HepG2 (cell line): ENCODE data around the gene HS3ST3A1. TPM values are rescaled to one million over a fixed set of nuclear protein-coding genes. Genes with fewer than 3 reads are reported as not detected.

Experiments used
- ATAC-seq: fragments of 200-7000 bp; cut with Tn5 transposase; 3 replicates; pipeline ENCODE4 v1.9.1; 2020; ENCODE audit warnings: mild to moderate bottlenecking, moderate library complexity
- BruUV-seq: library from RNA; stranded (reverse); fragments of 400-500 nt; replicated peaks from 2 replicates; lab custom pipeline; 2021; lab: Mats Ljungman, UMichigan
- CTCF ChIA-PET: fragments of 300-600 bp; formaldehyde crosslinking; extraction: SDS; loops from one replicate; lab custom pipeline; 2021; ENCODE audit warnings: low total read pairs, inconsistent platforms, low intra/inter-chr PET ratio; lab: Yijun Ruan, JAX
- POLR2A ChIA-PET: fragments of 350-600 bp; sonication (Branson Sonifier 250); formaldehyde crosslinking; loops from one replicate; lab custom pipeline; 2020; ENCODE audit warnings: antibody characterized with exemption, inconsistent platforms; lab: Yijun Ruan, JAX
- DNase-seq: peaks from one replicate; pipeline ENCODE4 v3.0.0-alpha.2; 2015; ENCODE audit warnings: low spot score
- FAIRE-seq: peaks from 3 replicates; lab custom pipeline; 2011; peaks lifted over from hg19 to GRCh38; lab: Jason Lieb, UNC
- H2AFZ ChIP-seq: one replicate; pipeline ENCODE4 v1.6.1; 2011; ENCODE audit warnings: low read length, inconsistent platforms
- H3K27ac ChIP-seq: fragments of 300-600 bp; 3 replicates; pipeline ENCODE4 v1.8.0; 2011; ENCODE audit warnings: mixed run types, mild to moderate bottlenecking, mixed read lengths, low read length, inconsistent platforms; ENCODE audit not compliant: insufficient read depth; ENCODE audit errors: extremely low read length
- H3K27me3 ChIP-seq, 2 experiments: fragments of 200-600 bp in 1 of 2; 2 replicates in 1 of 2; 3 replicates in 1 of 2; pipeline versions ENCODE4 v1.6.0 to v1.8.0; 2011; ENCODE audit warnings: low read length in 2 of 2, mild to moderate bottlenecking in 2 of 2, moderate library complexity in 2 of 2, inconsistent platforms in 1 of 2; ENCODE audit not compliant: insufficient read depth in 2 of 2, control insufficient read depth in 1 of 2
- H3K36me3 ChIP-seq, 2 experiments: fragments of 200-600 bp in 1 of 2; replicated peaks in 1 of 2; 2 replicates in 1 of 2; 3 replicates in 1 of 2; pipeline versions ENCODE4 v1.5.1 to v1.8.0; 2011; ENCODE audit warnings: low read length in 2 of 2, inconsistent platforms in 1 of 2; ENCODE audit not compliant: insufficient read depth in 2 of 2, control insufficient read depth in 1 of 2
- H3K4me1 ChIP-seq: 2 replicates; pipeline ENCODE4 v1.5.1; 2012; ENCODE audit warnings: low read length, inconsistent platforms; ENCODE audit not compliant: insufficient read depth
- H3K4me2 ChIP-seq: 2 replicates; pipeline ENCODE4 v1.6.0; 2011; ENCODE audit warnings: low read depth, low read length, inconsistent platforms
- H3K4me3 ChIP-seq, 3 experiments: fragments of 200-600 bp in 1 of 3; sonication (generic), shearing (Covaris generic) in 1 of 3; replicated peaks in 1 of 3; 2 replicates each; pipeline ENCODE4 v1.5.1; 2011 to 2016; ENCODE audit warnings: low read length in 3 of 3, inconsistent platforms in 2 of 3, low read depth in 2 of 3, mild to moderate bottlenecking in 2 of 3, control low read depth in 1 of 3, mixed read lengths in 1 of 3; ENCODE audit not compliant: insufficient read depth in 1 of 3
- H3K79me2 ChIP-seq: one replicate; pipeline ENCODE4 v1.6.1; 2011; ENCODE audit warnings: low read length, inconsistent platforms; ENCODE audit not compliant: insufficient read depth
- H3K9ac ChIP-seq: 2 replicates; pipeline ENCODE4 v1.6.0; 2011; ENCODE audit warnings: mild to moderate bottlenecking, low read depth, low read length, inconsistent platforms; ENCODE audit not compliant: insufficient read depth
- H3K9me3 ChIP-seq: 2 replicates; pipeline ENCODE4 v1.5.1; 2012; ENCODE audit warnings: mild to moderate bottlenecking, low read length
- H4K20me1 ChIP-seq: 2 replicates; pipeline ENCODE4 v1.6.0; 2011; ENCODE audit warnings: inconsistent platforms, mild to moderate bottlenecking, low read length, moderate library complexity; ENCODE audit not compliant: insufficient read depth
- ATF7 ChIP-seq, 2 experiments: fragments of 450-650 bp in 1 of 2; sonication (generic) in 1 of 2; formaldehyde crosslinking in 1 of 2; IDR thresholded peaks; 2 replicates each; pipeline versions ENCODE4 v1.4.0 to v1.6.1; 2016 to 2020; ENCODE audit warnings: antibody characterized with exemption in 1 of 2, mild to moderate bottlenecking in 1 of 2, missing genetic modification reagents in 1 of 2
- RERE ChIP-seq: IDR thresholded peaks from 2 replicates; pipeline ENCODE4 v1.6.1; 2016; ENCODE audit warnings: low read depth, missing genetic modification reagents, missing compliant biosample characterization
- TBX2 ChIP-seq: sonication (generic); formaldehyde crosslinking; IDR thresholded peaks from 2 replicates; pipeline ENCODE4 v1.5.0; 2020; ENCODE audit warnings: missing genetic modification reagents, mild to moderate bottlenecking, borderline replicate concordance
- ZSCAN25 ChIP-seq: sonication (generic); formaldehyde crosslinking; IDR thresholded peaks from 2 replicates; pipeline ENCODE4 v1.8.0; 2022; ENCODE audit warnings: mild to moderate bottlenecking, missing genetic modification reagents
- WGBS: methylation state at CpG from one replicate; pipeline ENCODE4 v1.1.6; 2017; ENCODE audit warnings: low lambda C conversion rate; 5-methylcytosine and 5-hydroxymethylcytosine counted together
- in situ Hi-C: cut with HindIII; loops from 2 replicates; pipeline ENCODE4 v1.10.0; 2017; ENCODE audit warnings: low pct_unique_long_range_greater_than_20kb; ENCODE audit not compliant: extremely low pct_ligation_motif_present
- intact Hi-C: fragments of 100-400 bp; cut with micrococcal nuclease; formaldehyde crosslinking; loops from one replicate; pipeline ENCODE4 v1.10.0; 2022; ENCODE audit not compliant: unreplicated experiment
- polyA plus RNA-seq, 8 experiments: library from polyadenylated mRNA; depleted of rRNA in 3 of 8; stranded (reverse) in 7 of 8; unstranded in 1 of 8; fragments of >200 nt; fragmentation: Illumina TruSeq in 4 of 8; extraction: Trizol in 4 of 8; gene quantifications; 2 replicates each; pipeline versions ENCODE4 v1.2.1 to v1.2.3, GENCODE V29; 2011 to 2016; ENCODE audit warnings: low read depth in 4 of 8, missing spikeins in 1 of 8, mixed read lengths in 1 of 8; ENCODE audit not compliant: insufficient read depth in 1 of 8
- total RNA-seq, 5 experiments: library from RNA; depleted of rRNA; stranded (reverse); fragments of >200 nt; fragmentation: Illumina TruSeq; extraction: Trizol; gene quantifications; 2 replicates each; pipeline ENCODE4 v1.2.3, GENCODE V29; 2016; ENCODE audit warnings: low read depth in 1 of 5

The HS3ST3A1 gene
- total and polyA plus RNA-seq, 2 of the 13 experiments (the other 11 are each of a cell fraction or from before 2014, with no cell fraction given) = 1.3 to 3.5 TPM

GRCh38 chr17:13593757-13594156, 8.0 kb downstream of the HS3ST3A1 start (continued):
- TF ChIP-seq RERE (CRISPR knock-in tag) = no peak

- Histone ChIP-seq H4K20me1 (no peaks in the 10 kb centered on the region), H3K4me3 (no peak overlapping the region), H3K9ac (no peak overlapping the region; the same call in 1 of the 2 replicates), H3K79me2 (no peaks in the 10 kb centered on the region), H2AFZ (no peak overlapping the region), H3K9me3 (no peaks in the 10 kb centered on the region), H3K27ac (no peak overlapping the region), H3K27me3 (peaks cover 2 to 15% of the 10 kb centered on the region in 2 experiments; a peak in 3 of 5 replicates)
- POLR2A ChIA-PET = no interaction called here
- intact Hi-C loops = loop anchor here (10.0 kb wide), 4 partner anchors 178 to 1222 kb away; no protein-coding TSS in a partner anchor
- BruUV-seq = no TSS peak
- no peak for FAIRE-seq
- in situ Hi-C loops = loop anchor here (5.0 to 10.0 kb wide), 3 partner anchors 258 to 1332 kb away; no protein-coding TSS in a partner anchor
- 28% methylated on average over 10 of the region's 10 CpGs for WGBS
- CTCF ChIA-PET = no interaction called here
- TF ChIP-seq ZSCAN25 (CRISPR knock-in tag) = 0 out of 2 replicates have a peak, but pooled peaks have one; percentile 19
- TF ChIP-seq ATF7 (IDR thresholded peaks at IDR 0.05) = no peak
- no peak for TF ChIP-seq ATF7 (CRISPR knock-in tag; IDR thresholded peaks at IDR 0.05)
- TF ChIP-seq TBX2 (CRISPR knock-in tag) = peak; percentile 19; the same call in 1 of the 2 replicates
- TF ChIP-seq, all 625 proteins: peak for 2
- H3K4me2 ChIP-seq = peak overlapping the region; percentile 43; the same call in 1 of the 2 replicates
- peaks cover 38% of the 10 kb centered on the region for H3K4me1 ChIP-seq
- H3K36me3 ChIP-seq = no peaks in the 10 kb centered on the region
- no peak for ATAC-seq
- DNase-seq = no peak
Observed at GRCh38 chr17:13593021-13593751, 8.5 kb downstream of the HS3ST3A1 start.
